GM23338 (cell line): ENCODE measurements around the gene SOS1. TPM values are rescaled to one million over a fixed set of nuclear protein-coding genes. Genes with fewer than 3 reads are reported as not detected.
A peak's percentile ranks its signal among the peaks of the same experiment; 100 is the strongest.

Experiments
- ATAC-seq: fragments of 200-7000 bp; cut with Tn5 transposase; 3 replicates; pipeline ENCODE4 v1.9.1; 2020
- DNase-seq: peaks from one replicate; pipeline ENCODE4 v3.0.0-alpha.2; 2015; ENCODE audit warnings: low spot score
- H2AFZ ChIP-seq: fragments of 200-600 bp; sonication (generic); 2 replicates; pipeline ENCODE4 v1.8.0; 2016; ENCODE audit warnings: antibody characterized with exemption, mild to moderate bottlenecking, moderate library complexity
- H3F3A ChIP-seq: fragments of 200-600 bp; sonication (generic); replicated peaks from 2 replicates; pipeline ENCODE4 v1.8.0; 2017; ENCODE audit warnings: antibody characterized with exemption, mixed run types, low read depth
- H3K27ac ChIP-seq: fragments of 200-600 bp; sonication (generic); 2 replicates; pipeline ENCODE4 v1.6.1; 2016; ENCODE audit warnings: low read depth
- H3K27me3 ChIP-seq: fragments of 200-600 bp; sonication (generic); 2 replicates; pipeline ENCODE4 v1.8.0; 2016; ENCODE audit warnings: mild to moderate bottlenecking, mixed run types, moderate library complexity; ENCODE audit not compliant: insufficient read depth
- H3K36me3 ChIP-seq: fragments of 200-600 bp; sonication (generic); 2 replicates; pipeline ENCODE4 v1.8.0; 2016; ENCODE audit warnings: mild to moderate bottlenecking; ENCODE audit not compliant: insufficient read depth
- H3K4me1 ChIP-seq: fragments of 200-600 bp; sonication (generic); 2 replicates; pipeline ENCODE4 v1.8.0; 2016; ENCODE audit warnings: mild to moderate bottlenecking, moderate library complexity; ENCODE audit not compliant: insufficient read depth
- H3K4me2 ChIP-seq: fragments of 200-600 bp; sonication (generic); 2 replicates; pipeline ENCODE4 v1.7.1; 2017; ENCODE audit warnings: mixed run types
- H3K4me3 ChIP-seq: fragments of 200-600 bp; sonication (generic); 2 replicates; pipeline ENCODE4 v1.6.1; 2016; ENCODE audit warnings: mixed run types
- H3K79me2 ChIP-seq: fragments of 200-600 bp; sonication (generic); replicated peaks from 2 replicates; pipeline ENCODE4 v1.8.0; 2017; ENCODE audit warnings: mild to moderate bottlenecking; ENCODE audit not compliant: insufficient read depth
- H3K9me2 ChIP-seq: fragments of 200-600 bp; sonication (generic); 2 replicates; pipeline ENCODE4 v1.8.0; 2017; ENCODE audit not compliant: insufficient read depth
- H4K20me1 ChIP-seq: fragments of 200-600 bp; sonication (generic); replicated peaks from 2 replicates; pipeline ENCODE4 v1.8.0; 2017; ENCODE audit warnings: mild to moderate bottlenecking; ENCODE audit not compliant: insufficient read depth
- H3K27ac Mint-ChIP-seq: 2 replicates; pipeline ENCODE4 v1.8.0; 2020; ENCODE audit warnings: inconsistent platforms, mild to moderate bottlenecking, moderate library complexity, mixed read lengths
- H3K27me3 Mint-ChIP-seq: 3 replicates; pipeline ENCODE4 v1.8.0; 2022; ENCODE audit warnings: low read depth, mild to moderate bottlenecking, moderate library complexity, mixed read lengths, inconsistent platforms; ENCODE audit not compliant: insufficient read depth, poor library complexity
- H3K36me3 Mint-ChIP-seq: 3 replicates; pipeline ENCODE4 v1.8.0; 2021; ENCODE audit warnings: low read depth, mild to moderate bottlenecking, inconsistent platforms, moderate library complexity, mixed read lengths
- H3K4me1 Mint-ChIP-seq: 3 replicates; pipeline ENCODE4 v1.8.0; 2020; ENCODE audit warnings: mild to moderate bottlenecking, inconsistent platforms, mixed read lengths
- H3K4me3 Mint-ChIP-seq: 3 replicates; pipeline ENCODE4 v1.8.0; 2021; ENCODE audit warnings: moderate library complexity, mild to moderate bottlenecking, inconsistent platforms, mixed read lengths
- H3K9me3 Mint-ChIP-seq: 3 replicates; pipeline ENCODE4 v1.8.0; 2020; ENCODE audit warnings: moderate library complexity, mild to moderate bottlenecking, inconsistent platforms, mixed read lengths
- CREB1 ChIP-seq: fragments of 250-450 bp; sonication (Bioruptor Pico); IDR thresholded peaks from 2 replicates; pipeline ENCODE4 v1.5.0; 2020; ENCODE audit warnings: low read depth, mild to moderate bottlenecking, moderate library complexity
- CTCF ChIP-seq, 2 experiments: fragments of 200-600 bp in 1 of 2; sonication (generic) in 1 of 2; conservative IDR thresholded peaks; 2 replicates each; pipeline versions ENCODE4 v1.5.1 to v1.6.1; 2016 to 2017; ENCODE audit warnings: antibody characterized with exemption in 2 of 2, low read depth in 2 of 2, mild to moderate bottlenecking in 2 of 2, moderate library complexity in 1 of 2
- ETS1 ChIP-seq: IDR thresholded peaks from 2 replicates; pipeline ENCODE4 v1.6.1; 2016; ENCODE audit warnings: antibody characterized with exemption
- EZH2 ChIP-seq: fragments of 200-600 bp; sonication (generic); IDR thresholded peaks from one replicate; pipeline ENCODE4 v1.8.0; 2017; ENCODE audit warnings: antibody characterized with exemption, mild to moderate bottlenecking, low read depth; ENCODE audit not compliant: unreplicated experiment
- EZH2phosphoT487 ChIP-seq: fragments of 200-600 bp; sonication (generic); IDR thresholded peaks from one replicate; pipeline ENCODE4 v1.8.1; 2018; ENCODE audit warnings: antibody characterized with exemption; ENCODE audit not compliant: unreplicated experiment
- JUNB ChIP-seq: IDR thresholded peaks from one replicate; pipeline ENCODE4 v1.6.1; 2016; ENCODE audit warnings: antibody characterized with exemption; ENCODE audit not compliant: unreplicated experiment
- NANOG ChIP-seq: IDR thresholded peaks from 2 replicates; pipeline ENCODE4 v1.6.1; 2016; ENCODE audit warnings: antibody characterized with exemption, borderline replicate concordance
- POLR2AphosphoS5 ChIP-seq: IDR thresholded peaks from 2 replicates; pipeline ENCODE4 v1.6.1; 2016; ENCODE audit warnings: antibody characterized with exemption, low read depth
- REST ChIP-seq: IDR thresholded peaks from one replicate; pipeline ENCODE4 v1.6.1; 2018; ENCODE audit warnings: antibody characterized with exemption; ENCODE audit not compliant: unreplicated experiment
- STAT1 ChIP-seq: IDR thresholded peaks from one replicate; pipeline ENCODE4 v1.6.1; 2016; ENCODE audit warnings: antibody characterized with exemption; ENCODE audit not compliant: unreplicated experiment
- ZNF114 ChIP-seq: fragments of 250-450 bp; sonication (Bioruptor Pico); IDR thresholded peaks from 2 replicates; pipeline ENCODE4 v1.5.0; 2020; ENCODE audit warnings: mild to moderate bottlenecking, moderate library complexity
- ZNF331 ChIP-seq: fragments of 250-450 bp; sonication (Bioruptor Pico); IDR thresholded peaks from 2 replicates; pipeline ENCODE4 v1.5.0; 2020; ENCODE audit warnings: low read depth, mild to moderate bottlenecking, moderate library complexity
- ZNF462 ChIP-seq: fragments of 250-450 bp; sonication (Bioruptor Pico); IDR thresholded peaks from 2 replicates; pipeline ENCODE4 v1.5.0; 2020; ENCODE audit warnings: mild to moderate bottlenecking, moderate library complexity
- polyA plus RNA-seq: library from polyadenylated mRNA; unstranded; fragments of >200 nt; fragmentation: Nextera tagmentation; extraction: Ambion mirVana; gene quantifications from 2 replicates; pipeline ENCODE4 v1.2.1, GENCODE V29; 2016
- total RNA-seq: library from RNA; depleted of rRNA; stranded (reverse); fragments of >200 nt; shearing (Covaris generic); gene quantifications from 2 replicates; pipeline ENCODE4 v1.2.3, GENCODE V29; 2014

The SOS1 gene
- total and polyA plus RNA-seq, 2 experiments from 2014 or later: 13.4 to 21.9 TPM

GRCh38 chr2:39124746-39125057 lies 3.9 kb upstream of the SOS1 start:
- Histone ChIP-seq H3K4me2 (peak overlapping the region; percentile 91), H3K36me3 (no peaks in the 10 kb centered on the region), H3K27me3 (no peaks in the 10 kb centered on the region), H3K4me3 (peak overlapping the region; percentile 68), H3K9me2 (no peaks in the 10 kb centered on the region), H4K20me1 (no peaks in the 10 kb centered on the region), H3F3A (peaks cover 23% of the 10 kb centered on the region), H2AFZ (peak overlapping the region; percentile 93), H3K27ac (peak overlapping the region; percentile 95), H3K79me2 (peaks cover 14% of the 10 kb centered on the region), H3K4me1 (peaks cover 22% of the 10 kb centered on the region)
- Mint-ChIP-seq H3K9me3 (no peaks in the 10 kb centered on the region; the same call in 2 of the 3 replicates), H3K27ac (peak overlapping the region; percentile 93), H3K36me3 (no peaks in the 10 kb centered on the region; the same call in 2 of the 3 replicates), H3K27me3 (peaks cover 10% of the 10 kb centered on the region), H3K4me3 (peak overlapping the region; percentile 83), H3K4me1 (peaks cover 21% of the 10 kb centered on the region)
- no peak for TF ChIP-seq EZH2phosphoT487
- TF ChIP-seq ZNF462: no peak
- TF ChIP-seq ETS1: no peak
- TF ChIP-seq CREB1 (CRISPR knock-in tag): no peak
- TF ChIP-seq EZH2: no peak
- no peak for TF ChIP-seq ZNF331 (CRISPR knock-in tag)
- no peak for TF ChIP-seq ZNF114
- TF ChIP-seq REST: no peak
- no peak for TF ChIP-seq NANOG
- TF ChIP-seq JUNB: no peak
- no peak; a peak in 1 of 4 replicates for TF ChIP-seq CTCF (conservative IDR thresholded peaks at IDR 0.05; ENCODE audit: low read depth in 2 of 2)
- TF ChIP-seq STAT1: no peak
- TF ChIP-seq POLR2AphosphoS5: no peak
- ATAC-seq (peak; percentile 3), DNase-seq (no peak)
